Mammary epithelial cell (primary cell): ENCODE data around the gene UACA.

Experiments used
- EZH2 ChIP-seq: IDR thresholded peaks from 2 replicates; pipeline ENCODE4 v1.6.1; 2012; ENCODE audit warnings: low read length, inconsistent platforms, borderline replicate concordance
- TF ChIP-seq, protein P1 (sequence below), 2 donors: IDR thresholded peaks in 1 of 2; conservative IDR thresholded peaks in 1 of 2; 2 replicates each; pipeline ENCODE4 v1.5.1; 2011 to 2012; ENCODE audit warnings: inconsistent platforms in 2 of 2, low read length in 2 of 2, mild to moderate bottlenecking in 2 of 2, control low read depth in 1 of 2, low read depth in 1 of 2; ENCODE audit not compliant: insufficient read depth in 1 of 2; ENCODE audit errors: extremely low read depth in 1 of 2

DNA sequence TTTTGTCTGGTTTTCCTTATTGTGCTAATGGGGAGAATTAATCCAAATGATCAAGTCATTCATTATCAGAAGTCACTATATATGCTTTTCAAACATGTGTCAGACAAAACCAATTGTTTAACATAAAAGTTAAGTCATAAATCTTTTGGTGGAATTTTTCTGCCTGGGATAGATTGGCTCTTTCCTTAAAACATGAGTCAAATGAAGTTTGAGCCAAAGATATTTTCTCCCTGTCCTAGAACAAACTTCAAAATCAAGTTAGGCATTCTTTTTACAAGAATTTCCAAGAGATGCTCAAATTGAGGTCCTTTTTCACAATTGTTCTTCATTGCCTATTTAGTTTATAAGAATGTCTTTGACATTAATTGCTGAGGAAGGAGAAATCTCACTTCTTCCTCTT, 138.3 kb downstream of the UACA start:
- TF ChIP-seq EZH2, result no peak
- TF ChIP-seq, protein P1, sequence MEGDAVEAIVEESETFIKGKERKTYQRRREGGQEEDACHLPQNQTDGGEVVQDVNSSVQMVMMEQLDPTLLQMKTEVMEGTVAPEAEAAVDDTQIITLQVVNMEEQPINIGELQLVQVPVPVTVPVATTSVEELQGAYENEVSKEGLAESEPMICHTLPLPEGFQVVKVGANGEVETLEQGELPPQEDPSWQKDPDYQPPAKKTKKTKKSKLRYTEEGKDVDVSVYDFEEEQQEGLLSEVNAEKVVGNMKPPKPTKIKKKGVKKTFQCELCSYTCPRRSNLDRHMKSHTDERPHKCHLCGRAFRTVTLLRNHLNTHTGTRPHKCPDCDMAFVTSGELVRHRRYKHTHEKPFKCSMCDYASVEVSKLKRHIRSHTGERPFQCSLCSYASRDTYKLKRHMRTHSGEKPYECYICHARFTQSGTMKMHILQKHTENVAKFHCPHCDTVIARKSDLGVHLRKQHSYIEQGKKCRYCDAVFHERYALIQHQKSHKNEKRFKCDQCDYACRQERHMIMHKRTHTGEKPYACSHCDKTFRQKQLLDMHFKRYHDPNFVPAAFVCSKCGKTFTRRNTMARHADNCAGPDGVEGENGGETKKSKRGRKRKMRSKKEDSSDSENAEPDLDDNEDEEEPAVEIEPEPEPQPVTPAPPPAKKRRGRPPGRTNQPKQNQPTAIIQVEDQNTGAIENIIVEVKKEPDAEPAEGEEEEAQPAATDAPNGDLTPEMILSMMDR (conservative IDR thresholded peaks at IDR 0.05 in 1 of 2, IDR thresholded peaks at IDR 0.05 in 1 of 2; ENCODE audit: extremely low read depth in 1 of 2, insufficient read depth in 1 of 2, low read depth in 1 of 2, low read length in 2 of 2), result no peak
